Upper lobe of left lung (tissue), 4 donors: ENCODE measurements around the gene ERGIC1.

Source experiments
- EP300 ChIP-seq, 4 donors: sonication (generic); formaldehyde crosslinking; IDR thresholded peaks; one replicate each; pipeline ENCODE4 v1.5.1; 2017; ENCODE audit warnings: antibody characterized with exemption in 4 of 4, control low read depth in 2 of 4
- POLR2A ChIP-seq, 4 donors: fragments of 450-650 bp; IDR thresholded peaks; one replicate each; pipeline ENCODE4 v1.5.1; 2016 to 2017; ENCODE audit warnings: antibody characterized with exemption in 4 of 4, mild to moderate bottlenecking in 2 of 4
- POLR2AphosphoS5 ChIP-seq, 2 donors: sonication (generic); formaldehyde crosslinking; IDR thresholded peaks; one replicate each; pipeline ENCODE4 v1.5.1; 2017; ENCODE audit warnings: antibody characterized with exemption in 2 of 2
- TF ChIP-seq, protein P1 (sequence below), 6 experiments: fragments of 450-650 bp in 4 of 6; fragments of 200-600 bp in 2 of 6; sonication (generic) in 2 of 6; IDR thresholded peaks; one replicate each; pipeline ENCODE4 v1.5.1; 2016 to 2019; ENCODE audit warnings: antibody characterized with exemption in 6 of 6

GRCh38 chr5:172860520-172861443, 26.7 kb downstream of the ERGIC1 start:
- TF ChIP-seq, protein P1, sequence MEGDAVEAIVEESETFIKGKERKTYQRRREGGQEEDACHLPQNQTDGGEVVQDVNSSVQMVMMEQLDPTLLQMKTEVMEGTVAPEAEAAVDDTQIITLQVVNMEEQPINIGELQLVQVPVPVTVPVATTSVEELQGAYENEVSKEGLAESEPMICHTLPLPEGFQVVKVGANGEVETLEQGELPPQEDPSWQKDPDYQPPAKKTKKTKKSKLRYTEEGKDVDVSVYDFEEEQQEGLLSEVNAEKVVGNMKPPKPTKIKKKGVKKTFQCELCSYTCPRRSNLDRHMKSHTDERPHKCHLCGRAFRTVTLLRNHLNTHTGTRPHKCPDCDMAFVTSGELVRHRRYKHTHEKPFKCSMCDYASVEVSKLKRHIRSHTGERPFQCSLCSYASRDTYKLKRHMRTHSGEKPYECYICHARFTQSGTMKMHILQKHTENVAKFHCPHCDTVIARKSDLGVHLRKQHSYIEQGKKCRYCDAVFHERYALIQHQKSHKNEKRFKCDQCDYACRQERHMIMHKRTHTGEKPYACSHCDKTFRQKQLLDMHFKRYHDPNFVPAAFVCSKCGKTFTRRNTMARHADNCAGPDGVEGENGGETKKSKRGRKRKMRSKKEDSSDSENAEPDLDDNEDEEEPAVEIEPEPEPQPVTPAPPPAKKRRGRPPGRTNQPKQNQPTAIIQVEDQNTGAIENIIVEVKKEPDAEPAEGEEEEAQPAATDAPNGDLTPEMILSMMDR (IDR thresholded peaks at IDR 0.05), result peak in 2 of 6 experiments; percentile 8 to 19
- peak; percentile 64 to 67 for TF ChIP-seq POLR2AphosphoS5 (IDR thresholded peaks at IDR 0.05)
- TF ChIP-seq POLR2A (IDR thresholded peaks at IDR 0.05), result peak in 2 of 4 donors; percentile 10 to 53
- peak in 2 of 4 donors; percentile 23 to 29 for TF ChIP-seq EP300 (IDR thresholded peaks at IDR 0.05)
